ENCODE data around the gene CTSE.

The CTSE gene

GRCh38 chr1:205963352-205964155 lies 60.1 kb downstream of the CTSE start:
- no peak overlapping the region for H3K4me3 ChIP-seq (ENCODE audit: low read depth, low read length)
- no peak for TF ChIP-seq CTCF (IDR thresholded peaks at IDR 0.05; ENCODE audit: low read depth, low read length)

- H3K4me3 ChIP-seq (ENCODE audit: low read depth, low read length) = no peak overlapping the region
- no peak for TF ChIP-seq CTCF (IDR thresholded peaks at IDR 0.05; ENCODE audit: low read depth, low read length)
Measured at GRCh38 chr1:205962821-205963221, 60.9 kb downstream of the CTSE start.

GRCh38 chr1:205961991-205962820 lies 61.5 kb downstream of the CTSE start:
- no peak overlapping the region for H3K4me3 ChIP-seq (ENCODE audit: low read depth, low read length)
- no peak for TF ChIP-seq CTCF (IDR thresholded peaks at IDR 0.05; ENCODE audit: low read depth, low read length)

GRCh38 chr1:205961405-205961804 lies 62.3 kb downstream of the CTSE start:
- H3K4me3 ChIP-seq (ENCODE audit: low read depth, low read length) = no peak overlapping the region
- TF ChIP-seq CTCF (IDR thresholded peaks at IDR 0.05; ENCODE audit: low read depth, low read length) = no peak

GRCh38 chr1:205959789-205960188 lies 63.9 kb downstream of the CTSE start:
- H3K4me3 ChIP-seq (ENCODE audit: low read depth, low read length) = no peak overlapping the region
- TF ChIP-seq CTCF (IDR thresholded peaks at IDR 0.05; ENCODE audit: low read depth, low read length) = no peak
